NT2/D1 (cell line): ENCODE results near the gene PON1.

Source experiments
- DNase-seq: peaks from one replicate; pipeline ENCODE4 v3.0.0-alpha.2; 2011; ENCODE audit warnings: low read depth, low spot score
- H3K27me3 ChIP-seq: 2 replicates; pipeline ENCODE4 v1.6.0; 2011; ENCODE audit warnings: mild to moderate bottlenecking; ENCODE audit not compliant: insufficient read length, insufficient read depth
- H3K36me3 ChIP-seq: 2 replicates; pipeline ENCODE4 v1.6.1; 2011; ENCODE audit warnings: mild to moderate bottlenecking, low read length, mixed read lengths; ENCODE audit not compliant: insufficient read depth, insufficient read length
- H3K4me1 ChIP-seq: 2 replicates; pipeline ENCODE4 v1.5.1; 2011; ENCODE audit not compliant: insufficient read depth, insufficient read length
- H3K4me3 ChIP-seq: 2 replicates; pipeline ENCODE4 v1.5.1; 2011; ENCODE audit warnings: low read depth; ENCODE audit not compliant: insufficient read length
- H3K9ac ChIP-seq: 2 replicates; pipeline ENCODE4 v1.6.0; 2011; ENCODE audit warnings: low read depth; ENCODE audit not compliant: insufficient read length
- H3K9me3 ChIP-seq: 2 replicates; pipeline ENCODE4 v1.5.1; 2011; ENCODE audit warnings: mild to moderate bottlenecking, low read length; ENCODE audit not compliant: insufficient read depth
- SUZ12 ChIP-seq: IDR thresholded peaks from 2 replicates; pipeline ENCODE4 v1.6.1; 2011; ENCODE audit not compliant: insufficient read length, insufficient read depth; ENCODE audit errors: extremely low read depth
- YY1 ChIP-seq: IDR thresholded peaks from 2 replicates; pipeline ENCODE4 v1.6.1; 2011; ENCODE audit not compliant: insufficient read length, insufficient read depth
- ZNF274 ChIP-seq: IDR thresholded peaks from 2 replicates; pipeline ENCODE4 v1.6.1; 2011; ENCODE audit warnings: mild to moderate bottlenecking, low read depth, low read length

The PON1 gene

GRCh38 chr7:95279417-95279816 is 44.9 kb downstream of the PON1 start:
- no peaks in the 10 kb centered on the region for H3K9me3 ChIP-seq
- no peak for TF ChIP-seq SUZ12
- TF ChIP-seq YY1 = no peak
- no peak for TF ChIP-seq ZNF274
- no peaks in the 10 kb centered on the region for H3K36me3 ChIP-seq
- DNase-seq = no peak
- no peak overlapping the region for H3K9ac ChIP-seq
- H3K27me3 ChIP-seq = no peaks in the 10 kb centered on the region
- H3K4me3 ChIP-seq = no peak overlapping the region
- no peaks in the 10 kb centered on the region for H3K4me1 ChIP-seq

GRCh38 chr7:95276114-95276513 is 48.2 kb downstream of the PON1 start:
- Histone ChIP-seq H3K4me1 (no peaks in the 10 kb centered on the region), H3K9ac (no peak overlapping the region), H3K27me3 (no peaks in the 10 kb centered on the region), H3K4me3 (no peak overlapping the region), H3K9me3 (no peaks in the 10 kb centered on the region), H3K36me3 (no peaks in the 10 kb centered on the region)
- no peak for DNase-seq
- TF ChIP-seq YY1 (no peak), SUZ12 (no peak)

DNA sequence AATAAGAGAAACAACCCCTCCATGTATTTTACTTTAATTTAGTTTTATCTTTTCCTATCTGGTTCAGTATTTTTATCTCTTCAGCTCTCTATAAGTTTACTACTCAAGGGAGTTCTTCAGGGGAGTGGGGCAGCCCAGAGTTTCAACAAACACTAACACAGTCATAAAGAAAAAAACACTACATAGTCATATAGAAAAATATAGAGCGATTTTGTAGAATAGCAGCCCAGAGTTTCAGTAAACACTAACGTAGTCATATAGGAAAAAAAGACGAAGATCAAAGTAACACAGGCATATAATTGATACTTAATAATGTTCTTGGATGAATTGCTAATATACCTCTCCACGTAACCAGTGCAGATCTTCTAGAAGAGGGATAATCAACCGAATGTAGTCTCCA is 54.7 kb downstream of the PON1 start:
- no peak for DNase-seq
- Histone ChIP-seq H3K9ac (no peak overlapping the region), H3K36me3 (no peaks in the 10 kb centered on the region), H3K4me3 (no peak overlapping the region), H3K27me3 (no peaks in the 10 kb centered on the region), H3K4me1 (no peaks in the 10 kb centered on the region), H3K9me3 (no peaks in the 10 kb centered on the region)
- no peak for TF ChIP-seq YY1
- TF ChIP-seq SUZ12 = no peak
- no peak for TF ChIP-seq ZNF274

- no peak overlapping the region for H3K9ac ChIP-seq
- no peak overlapping the region for H3K4me3 ChIP-seq
- no peaks in the 10 kb centered on the region for H3K9me3 ChIP-seq
- no peaks in the 10 kb centered on the region for H3K27me3 ChIP-seq
- no peak for DNase-seq
- TF ChIP-seq SUZ12 (no peak), YY1 (no peak), ZNF274 (no peak)
- no peaks in the 10 kb centered on the region for H3K36me3 ChIP-seq
- no peaks in the 10 kb centered on the region for H3K4me1 ChIP-seq
Measured at GRCh38 chr7:95267754-95268153, 56.6 kb downstream of the PON1 start.

- Histone ChIP-seq H3K4me1 (no peaks in the 10 kb centered on the region), H3K27me3 (no peaks in the 10 kb centered on the region), H3K9me3 (no peaks in the 10 kb centered on the region), H3K36me3 (no peaks in the 10 kb centered on the region), H3K4me3 (no peak overlapping the region), H3K9ac (no peak overlapping the region)
- TF ChIP-seq ZNF274 (no peak), SUZ12 (no peak), YY1 (no peak)
- DNase-seq = no peak
Measured at GRCh38 chr7:95265634-95266033, 58.7 kb downstream of the PON1 start.

DNA sequence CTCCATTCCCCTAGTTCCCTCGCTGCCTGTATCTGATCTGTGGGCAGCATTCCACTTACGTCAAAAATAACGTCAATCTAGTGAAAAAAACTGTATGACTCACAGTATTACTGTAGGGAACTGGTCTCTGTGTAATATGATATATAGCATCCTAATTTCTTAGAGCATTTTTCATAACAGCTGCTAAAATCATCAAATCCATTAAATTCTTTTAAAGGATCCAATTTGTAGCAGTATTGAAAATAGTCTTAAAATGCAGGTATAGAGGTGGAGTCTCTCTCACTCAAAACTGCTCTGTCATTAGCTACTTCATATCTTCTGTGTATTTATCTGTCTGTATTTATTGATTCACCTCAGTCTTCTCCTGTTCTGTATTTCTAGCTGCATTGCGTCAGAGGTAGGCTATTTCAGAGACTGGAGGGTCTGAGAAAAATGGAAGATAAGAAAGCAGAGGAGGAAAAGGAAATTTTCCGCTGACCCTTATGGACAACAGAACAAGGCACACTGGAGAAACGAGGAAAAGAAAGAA is 59.9 kb downstream of the PON1 start:
- Histone ChIP-seq H3K9ac (no peak overlapping the region), H3K9me3 (no peaks in the 10 kb centered on the region), H3K27me3 (no peaks in the 10 kb centered on the region), H3K36me3 (no peaks in the 10 kb centered on the region), H3K4me3 (no peak overlapping the region), H3K4me1 (no peaks in the 10 kb centered on the region)
- no peak for TF ChIP-seq SUZ12
- no peak for DNase-seq

- Histone ChIP-seq H3K9me3 (no peaks in the 10 kb centered on the region), H3K9ac (no peak overlapping the region), H3K4me1 (no peaks in the 10 kb centered on the region), H3K27me3 (no peaks in the 10 kb centered on the region), H3K36me3 (no peaks in the 10 kb centered on the region), H3K4me3 (no peak overlapping the region)
- TF ChIP-seq ZNF274 (no peak), SUZ12 (no peak), YY1 (no peak)
- no peak for DNase-seq
Measured at GRCh38 chr7:95263785-95264362, 60.5 kb downstream of the PON1 start.

- H3K4me1 ChIP-seq = no peaks in the 10 kb centered on the region
- no peaks in the 10 kb centered on the region for H3K9me3 ChIP-seq
- no peak for TF ChIP-seq ZNF274
- TF ChIP-seq YY1 = no peak
- TF ChIP-seq SUZ12 = no peak
- no peak overlapping the region for H3K9ac ChIP-seq
- no peaks in the 10 kb centered on the region for H3K36me3 ChIP-seq
- DNase-seq = no peak
- H3K4me3 ChIP-seq = no peak overlapping the region
- H3K27me3 ChIP-seq = no peaks in the 10 kb centered on the region
Measured at GRCh38 chr7:95262875-95263274, 61.5 kb downstream of the PON1 start.
